Gastroesophageal sphincter (tissue), 3 donors: Measurements from ENCODE around the gene CIB2.

Source experiments
- EP300 ChIP-seq: sonication (generic); formaldehyde crosslinking; IDR thresholded peaks from one replicate; pipeline ENCODE4 v1.6.1; 2017; ENCODE audit warnings: antibody characterized with exemption, mild to moderate bottlenecking
- TF ChIP-seq, protein P1 (sequence below), 4 experiments: fragments of 200-600 bp in 2 of 4; fragments of 450-650 bp in 2 of 4; sonication (generic) in 1 of 4; IDR thresholded peaks; one replicate each; pipeline ENCODE4 v1.5.1; 2017 to 2019; ENCODE audit warnings: antibody characterized with exemption in 4 of 4, mild to moderate bottlenecking in 2 of 4, moderate library complexity in 2 of 4

GRCh38 chr15:78101423-78102105 is 29.7 kb downstream of the CIB2 start:
- TF ChIP-seq EP300: no peak
- TF ChIP-seq, protein P1, sequence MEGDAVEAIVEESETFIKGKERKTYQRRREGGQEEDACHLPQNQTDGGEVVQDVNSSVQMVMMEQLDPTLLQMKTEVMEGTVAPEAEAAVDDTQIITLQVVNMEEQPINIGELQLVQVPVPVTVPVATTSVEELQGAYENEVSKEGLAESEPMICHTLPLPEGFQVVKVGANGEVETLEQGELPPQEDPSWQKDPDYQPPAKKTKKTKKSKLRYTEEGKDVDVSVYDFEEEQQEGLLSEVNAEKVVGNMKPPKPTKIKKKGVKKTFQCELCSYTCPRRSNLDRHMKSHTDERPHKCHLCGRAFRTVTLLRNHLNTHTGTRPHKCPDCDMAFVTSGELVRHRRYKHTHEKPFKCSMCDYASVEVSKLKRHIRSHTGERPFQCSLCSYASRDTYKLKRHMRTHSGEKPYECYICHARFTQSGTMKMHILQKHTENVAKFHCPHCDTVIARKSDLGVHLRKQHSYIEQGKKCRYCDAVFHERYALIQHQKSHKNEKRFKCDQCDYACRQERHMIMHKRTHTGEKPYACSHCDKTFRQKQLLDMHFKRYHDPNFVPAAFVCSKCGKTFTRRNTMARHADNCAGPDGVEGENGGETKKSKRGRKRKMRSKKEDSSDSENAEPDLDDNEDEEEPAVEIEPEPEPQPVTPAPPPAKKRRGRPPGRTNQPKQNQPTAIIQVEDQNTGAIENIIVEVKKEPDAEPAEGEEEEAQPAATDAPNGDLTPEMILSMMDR (IDR thresholded peaks at IDR 0.05): no peak
